Measurements from ENCODE around the gene AKR1C8. TPM values are rescaled to one million over a fixed set of nuclear protein-coding genes. Genes with fewer than 3 reads are reported as not detected.
"Not testable (repeated sequence)": the region's sequence is repeated elsewhere in the genome, so short reads cannot be mapped to it uniquely, and the experiment has no call there.

The AKR1C8 gene
- total RNA-seq, 2 experiments from 2014 or later: 0.18 TPM; not detected in 1

GRCh38 chr10:5157501-5157900 lies 27.4 kb downstream of the AKR1C8 start:
- Mint-ChIP-seq H3K27me3 (ENCODE audit: low read depth) (no peaks in the 10 kb centered on the region), H3K27ac (no peak overlapping the region), H3K4me1 (ENCODE audit: low read depth) (no peaks in the 10 kb centered on the region), H3K36me3 (ENCODE audit: low read depth) (no peaks in the 10 kb centered on the region), H3K9me3 (ENCODE audit: insufficient read depth) (no peaks in the 10 kb centered on the region), H3K4me3 (no peak overlapping the region)
- ATAC-seq (no peak), DNase-seq (no peak)
- ChIA-PET POLR2A (no interaction called here), CTCF (no interaction called here)

GRCh38 chr10:5155951-5156350 lies 29.0 kb downstream of the AKR1C8 start:
- ChIA-PET POLR2A (no interaction called here), CTCF (no interaction called here)
- peaks cover 1% of the 10 kb centered on the region for H3K27me3 Mint-ChIP-seq (ENCODE audit: low read depth)
- H3K4me1 Mint-ChIP-seq (ENCODE audit: low read depth): no peaks in the 10 kb centered on the region
- no peak overlapping the region for H3K27ac Mint-ChIP-seq
- H3K4me3 Mint-ChIP-seq: no peak overlapping the region
- ATAC-seq (no peak), DNase-seq (no peak)
- no peaks in the 10 kb centered on the region for H3K36me3 Mint-ChIP-seq (ENCODE audit: low read depth)
- peaks cover 1% of the 10 kb centered on the region for H3K9me3 Mint-ChIP-seq (ENCODE audit: insufficient read depth)

- CTCF ChIA-PET: no interaction called here
- Mint-ChIP-seq H3K4me1 (ENCODE audit: low read depth) (no peaks in the 10 kb centered on the region), H3K9me3 (ENCODE audit: insufficient read depth) (peaks cover 14% of the 10 kb centered on the region), H3K36me3 (ENCODE audit: low read depth) (no peaks in the 10 kb centered on the region), H3K27me3 (ENCODE audit: low read depth) (peaks cover 4% of the 10 kb centered on the region), H3K27ac (no peak overlapping the region), H3K4me3 (no peak overlapping the region)
- POLR2A ChIA-PET: no interaction called here
- DNase-seq: no peak
- ATAC-seq: no peak
Observed at GRCh38 chr10:5151076-5151475, 33.9 kb downstream of the AKR1C8 start.

GRCh38 chr10:5148678-5149032 lies 36.3 kb downstream of the AKR1C8 start:
- ATAC-seq (no peak), DNase-seq (no peak)
- ChIA-PET CTCF (no interaction called here), POLR2A (no interaction called here)
- peaks cover 14% of the 10 kb centered on the region for H3K9me3 Mint-ChIP-seq (ENCODE audit: insufficient read depth)
- no peak overlapping the region for H3K27ac Mint-ChIP-seq
- H3K27me3 Mint-ChIP-seq (ENCODE audit: low read depth): peaks cover 4% of the 10 kb centered on the region
- no peaks in the 10 kb centered on the region for H3K36me3 Mint-ChIP-seq (ENCODE audit: low read depth)
- H3K4me3 Mint-ChIP-seq: no peak overlapping the region
- H3K4me1 Mint-ChIP-seq (ENCODE audit: low read depth): no peaks in the 10 kb centered on the region

- no peak overlapping the region for H3K27ac Mint-ChIP-seq
- no peaks in the 10 kb centered on the region for H3K4me1 Mint-ChIP-seq (ENCODE audit: low read depth)
- CTCF ChIA-PET: interaction anchor here (0.7 kb wide), 1 partner anchor 220 kb away, joined by 3 read pairs; no protein-coding TSS in a partner anchor
- DNase-seq: no peak
- POLR2A ChIA-PET: no interaction called here
- H3K36me3 Mint-ChIP-seq (ENCODE audit: low read depth): no peaks in the 10 kb centered on the region
- no peak overlapping the region for H3K4me3 Mint-ChIP-seq
- H3K9me3 Mint-ChIP-seq (ENCODE audit: insufficient read depth): peaks cover 14% of the 10 kb centered on the region
- no peak for ATAC-seq
- H3K27me3 Mint-ChIP-seq (ENCODE audit: low read depth): peaks cover 4% of the 10 kb centered on the region
Observed at GRCh38 chr10:5147981-5148677, 36.8 kb downstream of the AKR1C8 start.

- Mint-ChIP-seq H3K27ac (no peak overlapping the region), H3K4me1 (ENCODE audit: low read depth) (no peaks in the 10 kb centered on the region), H3K36me3 (ENCODE audit: low read depth) (no peaks in the 10 kb centered on the region), H3K4me3 (no peak overlapping the region), H3K27me3 (ENCODE audit: low read depth) (peaks cover 4% of the 10 kb centered on the region), H3K9me3 (ENCODE audit: insufficient read depth) (peaks cover 14% of the 10 kb centered on the region)
- CTCF ChIA-PET: interaction anchor here (0.7 kb wide), 1 partner anchor 219 kb away, joined by 3 read pairs; no protein-coding TSS in a partner anchor
- POLR2A ChIA-PET: no interaction called here
- DNase-seq (no peak), ATAC-seq (no peak)
Observed at GRCh38 chr10:5147255-5147980, 37.5 kb downstream of the AKR1C8 start.

- no peaks in the 10 kb centered on the region for H3K4me1 Mint-ChIP-seq (ENCODE audit: low read depth)
- no peaks in the 10 kb centered on the region for H3K36me3 Mint-ChIP-seq (ENCODE audit: low read depth)
- H3K4me3 Mint-ChIP-seq: no peak overlapping the region
- no peak for ATAC-seq
- H3K27me3 Mint-ChIP-seq (ENCODE audit: low read depth): peaks cover 4% of the 10 kb centered on the region
- H3K9me3 Mint-ChIP-seq (ENCODE audit: insufficient read depth): peaks cover 14% of the 10 kb centered on the region
- POLR2A ChIA-PET: no interaction called here
- DNase-seq: no peak
- CTCF ChIA-PET: no interaction called here
- H3K27ac Mint-ChIP-seq: no peak overlapping the region
Observed at GRCh38 chr10:5146920-5147254, 38.1 kb downstream of the AKR1C8 start.

GRCh38 chr10:5143137-5143536 lies 41.8 kb downstream of the AKR1C8 start:
- Mint-ChIP-seq H3K36me3 (ENCODE audit: low read depth) (no peaks in the 10 kb centered on the region), H3K9me3 (ENCODE audit: insufficient read depth) (no peaks in the 10 kb centered on the region)

GRCh38 chr10:5142199-5142598 lies 42.8 kb downstream of the AKR1C8 start:
- H3K27me3 Mint-ChIP-seq (ENCODE audit: low read depth): no peaks in the 10 kb centered on the region
- ATAC-seq: no peak
- no peak overlapping the region for H3K27ac Mint-ChIP-seq
- H3K36me3 Mint-ChIP-seq (ENCODE audit: low read depth): no peaks in the 10 kb centered on the region
- ChIA-PET POLR2A (no interaction called here), CTCF (no interaction called here)
- H3K9me3 Mint-ChIP-seq (ENCODE audit: insufficient read depth): peaks cover 6% of the 10 kb centered on the region
- no peak overlapping the region for H3K4me3 Mint-ChIP-seq
- H3K4me1 Mint-ChIP-seq (ENCODE audit: low read depth): no peaks in the 10 kb centered on the region
- no peak for DNase-seq

More at GRCh38 chr10:5143137-5143536, 41.8 kb downstream of the AKR1C8 start:
- no peaks in the 10 kb centered on the region for H3K27me3 Mint-ChIP-seq (ENCODE audit: low read depth)
- ChIA-PET CTCF (no interaction called here), POLR2A (no interaction called here)
- H3K4me1 Mint-ChIP-seq (ENCODE audit: low read depth): no peaks in the 10 kb centered on the region
- H3K4me3 Mint-ChIP-seq: no peak overlapping the region
- H3K27ac Mint-ChIP-seq: no peak overlapping the region
- DNase-seq (no peak), ATAC-seq (no peak)

GRCh38 chr10:5137699-5138098 lies 47.3 kb downstream of the AKR1C8 start:
- CTCF ChIA-PET; H3K36me3 Mint-ChIP-seq (ENCODE audit: low read depth); POLR2A ChIA-PET; H3K4me1 Mint-ChIP-seq (ENCODE audit: low read depth); H3K27me3 Mint-ChIP-seq (ENCODE audit: low read depth); H3K27ac Mint-ChIP-seq; DNase-seq; ATAC-seq; H3K4me3 Mint-ChIP-seq: not testable (repeated sequence)
- H3K9me3 Mint-ChIP-seq (ENCODE audit: insufficient read depth): peaks cover 27% of the 10 kb centered on the region

- no peaks in the 10 kb centered on the region for H3K27me3 Mint-ChIP-seq (ENCODE audit: low read depth)
- no peaks in the 10 kb centered on the region for H3K36me3 Mint-ChIP-seq (ENCODE audit: low read depth)
Observed at GRCh38 chr10:5136468-5137087, 48.4 kb downstream of the AKR1C8 start.

GRCh38 chr10:5135581-5135980 lies 49.4 kb downstream of the AKR1C8 start:
- H3K27ac Mint-ChIP-seq: no peak overlapping the region
- no peaks in the 10 kb centered on the region for H3K36me3 Mint-ChIP-seq (ENCODE audit: low read depth)
- POLR2A ChIA-PET: no interaction called here

More at GRCh38 chr10:5136468-5137087, 48.4 kb downstream of the AKR1C8 start:
- Mint-ChIP-seq H3K4me1 (ENCODE audit: low read depth) (no peaks in the 10 kb centered on the region), H3K4me3 (no peak overlapping the region), H3K9me3 (ENCODE audit: insufficient read depth) (peaks cover 27% of the 10 kb centered on the region), H3K27ac (no peak overlapping the region)
- POLR2A ChIA-PET: no interaction called here
- no peak for DNase-seq
- ATAC-seq: no peak
- CTCF ChIA-PET: no interaction called here

More at GRCh38 chr10:5135581-5135980, 49.4 kb downstream of the AKR1C8 start:
- no peak overlapping the region for H3K4me3 Mint-ChIP-seq
- peaks cover 27% of the 10 kb centered on the region for H3K9me3 Mint-ChIP-seq (ENCODE audit: insufficient read depth)
- no peak for DNase-seq
- CTCF ChIA-PET: no interaction called here
- H3K4me1 Mint-ChIP-seq (ENCODE audit: low read depth): no peaks in the 10 kb centered on the region
- H3K27me3 Mint-ChIP-seq (ENCODE audit: low read depth): peaks cover 2% of the 10 kb centered on the region
- no peak for ATAC-seq

Measured in activated CD8-positive, alpha-beta T cell treated with anti-CD3 and anti-CD28 coated beads, Interleukin-2, amount 10 ng/mL, durations not matched to agents 7 days and 5 days (primary cell).